MCF 10A (cell line): ENCODE results near the gene SYT1. TPM values are rescaled to one million over a fixed set of nuclear protein-coding genes. Genes with fewer than 3 reads are reported as not detected.

Experiments used
- BruUV-seq: library from RNA; stranded (reverse); fragments of 400-500 nt; replicated peaks from 2 replicates; lab custom pipeline; 2021; lab: Mats Ljungman, UMichigan
- CTCF ChIA-PET: fragments of 300-600 bp; sonication (Branson Sonifier 250); formaldehyde crosslinking; extraction: SDS; loops from one replicate; lab custom pipeline; 2021; ENCODE audit warnings: antibody characterized with exemption, inconsistent platforms; lab: Yijun Ruan, JAX
- POLR2A ChIA-PET: fragments of 300-600, 350-650 bp; sonication (Branson Sonifier 250); formaldehyde crosslinking; extraction: SDS; loops from one replicate; lab custom pipeline; 2020; ENCODE audit warnings: antibody characterized with exemption, inconsistent platforms; lab: Yijun Ruan, JAX
- DNase-seq: peaks from one replicate; pipeline ENCODE4 v3.0.0-alpha.2; 2018; ENCODE audit not compliant: unreplicated experiment
- H3K27ac Mint-ChIP-seq: one replicate; pipeline ENCODE4 v1.8.0; 2022; ENCODE audit warnings: mild to moderate bottlenecking, low read depth, mixed read lengths; ENCODE audit not compliant: unreplicated experiment
- H3K27me3 Mint-ChIP-seq: one replicate; pipeline ENCODE4 v1.8.0; 2022; ENCODE audit warnings: mixed read lengths; ENCODE audit not compliant: insufficient read depth, unreplicated experiment
- H3K36me3 Mint-ChIP-seq: one replicate; pipeline ENCODE4 v1.8.0; 2022; ENCODE audit warnings: mild to moderate bottlenecking, moderate library complexity, mixed read lengths; ENCODE audit not compliant: insufficient read depth, unreplicated experiment
- H3K4me1 Mint-ChIP-seq: one replicate; pipeline ENCODE4 v1.8.0; 2022; ENCODE audit warnings: mixed read lengths; ENCODE audit not compliant: insufficient read depth, unreplicated experiment
- H3K4me3 Mint-ChIP-seq: one replicate; pipeline ENCODE4 v1.8.0; 2022; ENCODE audit warnings: mild to moderate bottlenecking, moderate library complexity, mixed read lengths; ENCODE audit not compliant: unreplicated experiment
- H3K9me3 Mint-ChIP-seq: one replicate; pipeline ENCODE4 v1.8.0; 2022; ENCODE audit warnings: mixed read lengths; ENCODE audit not compliant: unreplicated experiment
- intact Hi-C: fragments of 100-400 bp; cut with micrococcal nuclease; formaldehyde crosslinking; loops from 2 replicates; pipeline ENCODE4 v1.14.1; 2022
- total RNA-seq: library from RNA; stranded (reverse); gene quantifications from 2 replicates; pipeline ENCODE4 v1.2.3, GENCODE V29; 2022
- TF ChIP-seq, protein P1 (sequence below): fragments of 200-600 bp; IDR thresholded peaks from one replicate; pipeline ENCODE4 v1.8.0; 2022; ENCODE audit warnings: antibody characterized with exemption, mild to moderate bottlenecking; ENCODE audit not compliant: unreplicated experiment

SYT1 gene
- total RNA-seq, 1 experiment from 2014 or later, result 7.4 TPM

GRCh38 chr12:79366374-79366773 is 501.8 kb downstream of the SYT1 start:
- no peaks in the 10 kb centered on the region for H3K9me3 Mint-ChIP-seq
- TF ChIP-seq, protein P1, sequence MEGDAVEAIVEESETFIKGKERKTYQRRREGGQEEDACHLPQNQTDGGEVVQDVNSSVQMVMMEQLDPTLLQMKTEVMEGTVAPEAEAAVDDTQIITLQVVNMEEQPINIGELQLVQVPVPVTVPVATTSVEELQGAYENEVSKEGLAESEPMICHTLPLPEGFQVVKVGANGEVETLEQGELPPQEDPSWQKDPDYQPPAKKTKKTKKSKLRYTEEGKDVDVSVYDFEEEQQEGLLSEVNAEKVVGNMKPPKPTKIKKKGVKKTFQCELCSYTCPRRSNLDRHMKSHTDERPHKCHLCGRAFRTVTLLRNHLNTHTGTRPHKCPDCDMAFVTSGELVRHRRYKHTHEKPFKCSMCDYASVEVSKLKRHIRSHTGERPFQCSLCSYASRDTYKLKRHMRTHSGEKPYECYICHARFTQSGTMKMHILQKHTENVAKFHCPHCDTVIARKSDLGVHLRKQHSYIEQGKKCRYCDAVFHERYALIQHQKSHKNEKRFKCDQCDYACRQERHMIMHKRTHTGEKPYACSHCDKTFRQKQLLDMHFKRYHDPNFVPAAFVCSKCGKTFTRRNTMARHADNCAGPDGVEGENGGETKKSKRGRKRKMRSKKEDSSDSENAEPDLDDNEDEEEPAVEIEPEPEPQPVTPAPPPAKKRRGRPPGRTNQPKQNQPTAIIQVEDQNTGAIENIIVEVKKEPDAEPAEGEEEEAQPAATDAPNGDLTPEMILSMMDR, result no peak
- H3K36me3 Mint-ChIP-seq, result no peaks in the 10 kb centered on the region
- ChIA-PET POLR2A (interaction anchor here (0.7 to 0.9 kb wide), 4 partner anchors 25 to 771 kb away, joined by 3 read pairs; no protein-coding TSS in a partner anchor), CTCF (interaction anchor here (0.7 to 1.6 kb wide), 3 partner anchors 10 to 19 kb away, joined by 3 to 4 read pairs (median 3); no protein-coding TSS in a partner anchor)
- peaks cover 11% of the 10 kb centered on the region for H3K4me1 Mint-ChIP-seq
- no peak for DNase-seq
- intact Hi-C loops, result no loop called here
- H3K27ac Mint-ChIP-seq, result no peak overlapping the region
- no peak overlapping the region for H3K4me3 Mint-ChIP-seq
- no peaks in the 10 kb centered on the region for H3K27me3 Mint-ChIP-seq
- no TSS peak for BruUV-seq

- Mint-ChIP-seq H3K27me3 (no peaks in the 10 kb centered on the region), H3K4me1 (peaks cover 11% of the 10 kb centered on the region), H3K36me3 (no peaks in the 10 kb centered on the region), H3K4me3 (no peak overlapping the region), H3K27ac (peak overlapping the region; percentile 2), H3K9me3 (no peaks in the 10 kb centered on the region)
- peak; percentile 62 for DNase-seq
- ChIA-PET POLR2A (interaction anchor here (0.7 to 0.9 kb wide), 4 partner anchors 24 to 1204 kb away, joined by 3 to 4 read pairs (median 3); no protein-coding TSS in a partner anchor), CTCF (interaction anchor here (0.6 to 1.6 kb wide), 3 partner anchors 10 to 380 kb away, joined by 3 to 5 read pairs (median 4); no protein-coding TSS in a partner anchor)
- intact Hi-C loops, result no loop called here
- BruUV-seq, result no TSS peak
- TF ChIP-seq, protein P1, result no peak
These were observed 502.5 kb downstream of the SYT1 start for GRCh38 chr12:79367032-79367589.

DNA sequence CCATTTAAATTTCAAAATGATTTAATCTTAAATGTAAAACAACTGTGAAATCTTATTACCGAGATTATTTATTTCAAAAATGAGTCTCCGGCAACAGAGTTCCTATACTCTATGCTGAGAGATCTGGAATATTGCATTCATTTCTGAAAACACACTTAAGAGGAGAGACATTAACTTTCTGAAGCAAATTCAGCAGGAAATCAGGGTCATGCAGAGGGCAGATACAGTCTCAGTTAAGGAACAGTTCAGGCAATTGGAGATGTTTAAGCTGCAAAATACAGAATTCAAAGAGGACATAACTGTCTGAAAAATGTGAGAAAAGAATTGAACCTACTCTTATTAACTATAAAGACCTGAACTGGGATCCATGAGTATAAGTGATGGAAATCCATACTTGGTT is 505.4 kb downstream of the SYT1 start:
- BruUV-seq, result no TSS peak
- Mint-ChIP-seq H3K4me1 (peaks cover 13% of the 10 kb centered on the region), H3K27ac (no peak overlapping the region), H3K4me3 (no peak overlapping the region), H3K27me3 (no peaks in the 10 kb centered on the region), H3K9me3 (no peaks in the 10 kb centered on the region), H3K36me3 (no peaks in the 10 kb centered on the region)
- intact Hi-C loops, result loop anchor here (10.0 kb wide), 1 partner anchor 1185 kb away; no protein-coding TSS in a partner anchor
- DNase-seq, result no peak
- TF ChIP-seq, protein P1, result no peak
- POLR2A ChIA-PET, result no interaction called here
- CTCF ChIA-PET, result interaction anchor here (1.9 kb wide), 1 partner anchor 25 kb away, joined by 7 read pairs; no protein-coding TSS in a partner anchor

DNA sequence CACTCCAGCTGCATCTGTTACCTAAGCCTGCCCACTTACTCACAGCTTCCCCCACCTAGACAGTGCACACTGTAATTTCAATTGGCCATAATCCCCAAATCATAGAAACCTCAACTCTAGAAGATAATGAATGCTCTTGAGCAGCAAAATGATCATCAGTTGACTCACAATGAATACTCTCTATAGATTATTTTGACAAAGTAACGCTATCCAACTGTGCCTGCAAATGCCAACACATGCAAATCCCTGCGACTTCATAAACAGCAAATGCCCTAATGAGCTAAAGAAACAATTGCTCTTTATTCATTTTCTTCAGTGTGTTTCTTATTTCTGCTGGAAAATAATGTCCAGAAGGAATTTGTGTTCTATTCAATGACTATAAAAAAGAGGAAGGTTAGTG is 506.7 kb downstream of the SYT1 start:
- Mint-ChIP-seq H3K4me1 (peaks cover 16% of the 10 kb centered on the region), H3K4me3 (no peak overlapping the region), H3K9me3 (no peaks in the 10 kb centered on the region), H3K27me3 (no peaks in the 10 kb centered on the region), H3K27ac (no peak overlapping the region), H3K36me3 (no peaks in the 10 kb centered on the region)
- TF ChIP-seq, protein P1, result no peak
- DNase-seq, result no peak
- CTCF ChIA-PET, result no interaction called here
- POLR2A ChIA-PET, result no interaction called here
- no TSS peak for BruUV-seq
- intact Hi-C loops, result loop anchor here (10.0 kb wide), 1 partner anchor 1186 kb away; no protein-coding TSS in a partner anchor
